MM.1S (cell line): ENCODE results near the gene ADCY9.
"Not testable (repeated sequence)": the region's sequence is repeated elsewhere in the genome, so short reads cannot be mapped to it uniquely, and the experiment has no call there.

ENCODE experiments used
- DNase-seq: peaks from one replicate; pipeline ENCODE4 v3.0.0-alpha.2; 2015
- H2AFZ ChIP-seq: fragments of 300-600 bp; sonication (generic); 2 replicates; pipeline ENCODE4 v1.6.0; 2016; ENCODE audit warnings: antibody characterized with exemption, low read length
- H3F3A ChIP-seq: fragments of 300-600 bp; sonication (generic); 2 replicates; pipeline ENCODE4 v1.6.1; 2016; ENCODE audit warnings: mild to moderate bottlenecking, antibody characterized with exemption, low read length, moderate library complexity, mixed read lengths; ENCODE audit not compliant: insufficient read depth
- H3K27ac ChIP-seq: fragments of 300-600 bp; sonication (generic); 2 replicates; pipeline ENCODE4 v1.5.1; 2016; ENCODE audit warnings: mild to moderate bottlenecking, low read length
- H3K27me3 ChIP-seq: fragments of 300-600 bp; sonication (generic); replicated peaks from 2 replicates; pipeline ENCODE4 v1.6.0; 2016; ENCODE audit warnings: low read length; ENCODE audit not compliant: insufficient read depth
- H3K36me3 ChIP-seq: fragments of 300-600 bp; sonication (generic); replicated peaks from 2 replicates; pipeline ENCODE4 v1.6.1; 2016; ENCODE audit warnings: mild to moderate bottlenecking, low read length, mixed read lengths; ENCODE audit not compliant: insufficient read depth
- H3K4me1 ChIP-seq: fragments of 300-600 bp; sonication (generic); 2 replicates; pipeline ENCODE4 v1.6.1; 2016; ENCODE audit warnings: low read length, mixed read lengths
- H3K4me2 ChIP-seq: fragments of 300-600 bp; sonication (generic); 2 replicates; pipeline ENCODE4 v1.6.0; 2016; ENCODE audit warnings: low read depth, low read length
- H3K4me3 ChIP-seq: fragments of 300-600 bp; sonication (generic); 2 replicates; pipeline ENCODE4 v1.5.1; 2016; ENCODE audit warnings: low read length, mixed read lengths
- H3K79me2 ChIP-seq: fragments of 300-600 bp; sonication (generic); 2 replicates; pipeline ENCODE4 v1.6.1; 2016; ENCODE audit warnings: mixed run types, low read length, mixed read lengths
- H3K9ac ChIP-seq: fragments of 300-600 bp; sonication (generic); 2 replicates; pipeline ENCODE4 v1.6.1; 2016; ENCODE audit warnings: low read length, mixed read lengths
- H3K9me2 ChIP-seq: fragments of 300-600 bp; sonication (generic); replicated peaks from 2 replicates; pipeline ENCODE4 v1.6.1; 2016; ENCODE audit warnings: mild to moderate bottlenecking, low read length, mixed read lengths; ENCODE audit not compliant: insufficient read depth
- H3K9me3 ChIP-seq: fragments of 300-600 bp; sonication (generic); replicated peaks from 2 replicates; pipeline ENCODE4 v1.6.1; 2016; ENCODE audit warnings: mild to moderate bottlenecking, low read length, mixed read lengths; ENCODE audit not compliant: insufficient read depth
- H4K20me1 ChIP-seq: fragments of 300-600 bp; sonication (generic); 2 replicates; pipeline ENCODE4 v1.6.1; 2016; ENCODE audit warnings: mild to moderate bottlenecking, low read length, moderate library complexity, mixed read lengths; ENCODE audit not compliant: insufficient read depth
- CTCF ChIP-seq: fragments of 300-600 bp; sonication (generic); IDR thresholded peaks from 2 replicates; pipeline ENCODE4 v1.5.1; 2016; ENCODE audit warnings: antibody characterized with exemption, low read length, mixed read lengths
- EZH2 ChIP-seq: fragments of 300-600 bp; sonication (generic); optimal IDR thresholded peaks from 2 replicates; pipeline ENCODE3; 2017; ENCODE audit warnings: low read depth, mild to moderate bottlenecking, antibody characterized with exemption, low read length, mixed read lengths
- EZH2phosphoT487 ChIP-seq: fragments of 300-600 bp; sonication (generic); IDR thresholded peaks from 2 replicates; pipeline ENCODE4 v1.6.1; 2018; ENCODE audit warnings: antibody characterized with exemption, low read length

The ADCY9 gene

GRCh38 chr16:4077174-4077649 lies 39.0 kb downstream of the ADCY9 start:
- H3K9ac ChIP-seq, result no peak overlapping the region
- H4K20me1 ChIP-seq, result no peaks in the 10 kb centered on the region
- H3F3A ChIP-seq, result no peaks in the 10 kb centered on the region
- H3K27me3 ChIP-seq, result peaks cover 11% of the 10 kb centered on the region
- TF ChIP-seq EZH2phosphoT487, result no peak
- no peak overlapping the region for H3K4me2 ChIP-seq
- no peak overlapping the region for H2AFZ ChIP-seq
- H3K79me2 ChIP-seq, result no peaks in the 10 kb centered on the region
- DNase-seq, result no peak
- no peaks in the 10 kb centered on the region for H3K36me3 ChIP-seq
- H3K27ac ChIP-seq, result no peak overlapping the region
- H3K4me1 ChIP-seq, result no peaks in the 10 kb centered on the region
- no peaks in the 10 kb centered on the region for H3K9me2 ChIP-seq
- no peaks in the 10 kb centered on the region for H3K9me3 ChIP-seq
- H3K4me3 ChIP-seq, result no peak overlapping the region

GRCh38 chr16:4075534-4075933 lies 40.7 kb downstream of the ADCY9 start:
- Histone ChIP-seq H3K36me3 (no peaks in the 10 kb centered on the region), H2AFZ (no peak overlapping the region)

GRCh38 chr16:4073150-4073549 lies 43.1 kb downstream of the ADCY9 start:
- not testable (repeated sequence) for H3K4me2 ChIP-seq, DNase-seq
- peaks cover 22% of the 10 kb centered on the region for H3K27me3 ChIP-seq

More at GRCh38 chr16:4075534-4075933, 40.7 kb downstream of the ADCY9 start:
- H3K27me3 ChIP-seq, result peaks cover 22% of the 10 kb centered on the region
- no peaks in the 10 kb centered on the region for H4K20me1 ChIP-seq
- no peak for DNase-seq
- no peaks in the 10 kb centered on the region for H3F3A ChIP-seq
- H3K9me2 ChIP-seq, result no peaks in the 10 kb centered on the region
- H3K27ac ChIP-seq, result no peak overlapping the region
- no peaks in the 10 kb centered on the region for H3K79me2 ChIP-seq
- no peak overlapping the region for H3K9ac ChIP-seq
- H3K4me2 ChIP-seq, result no peak overlapping the region
- no peaks in the 10 kb centered on the region for H3K4me1 ChIP-seq
- TF ChIP-seq EZH2 (no peak), EZH2phosphoT487 (no peak), CTCF (no peak)
- no peak overlapping the region for H3K4me3 ChIP-seq
- no peaks in the 10 kb centered on the region for H3K9me3 ChIP-seq

GRCh38 chr16:4071686-4072561 lies 44.3 kb downstream of the ADCY9 start:
- no peak for DNase-seq
- Histone ChIP-seq H3K27ac (no peak overlapping the region), H2AFZ (no peak overlapping the region)

More at GRCh38 chr16:4073150-4073549, 43.1 kb downstream of the ADCY9 start:
- H3K27ac ChIP-seq, H3K9ac ChIP-seq, H3K79me2 ChIP-seq, H3K9me3 ChIP-seq, H3K4me1 ChIP-seq, H3F3A ChIP-seq, H2AFZ ChIP-seq, H3K36me3 ChIP-seq, H3K9me2 ChIP-seq, H3K4me3 ChIP-seq, H4K20me1 ChIP-seq: not testable (repeated sequence)

More at GRCh38 chr16:4071686-4072561, 44.3 kb downstream of the ADCY9 start:
- H3K4me3 ChIP-seq, result no peak overlapping the region
- no peak overlapping the region for H3K4me2 ChIP-seq
- H3K27me3 ChIP-seq, result peaks cover 30% of the 10 kb centered on the region
- no peaks in the 10 kb centered on the region for H4K20me1 ChIP-seq
- no peak overlapping the region for H3K9ac ChIP-seq
- TF ChIP-seq EZH2phosphoT487, result no peak
- H3F3A ChIP-seq, result no peaks in the 10 kb centered on the region
- H3K36me3 ChIP-seq, result no peaks in the 10 kb centered on the region
- no peaks in the 10 kb centered on the region for H3K9me3 ChIP-seq
- H3K9me2 ChIP-seq, result no peaks in the 10 kb centered on the region
- H3K4me1 ChIP-seq, result no peaks in the 10 kb centered on the region
- no peaks in the 10 kb centered on the region for H3K79me2 ChIP-seq
